ENCODE results near the gene CACNA2D3.
"Not testable (repeated sequence)": the region's sequence is repeated elsewhere in the genome, so short reads cannot be mapped to it uniquely, and the experiment has no call there.

CACNA2D3 gene

DNA sequence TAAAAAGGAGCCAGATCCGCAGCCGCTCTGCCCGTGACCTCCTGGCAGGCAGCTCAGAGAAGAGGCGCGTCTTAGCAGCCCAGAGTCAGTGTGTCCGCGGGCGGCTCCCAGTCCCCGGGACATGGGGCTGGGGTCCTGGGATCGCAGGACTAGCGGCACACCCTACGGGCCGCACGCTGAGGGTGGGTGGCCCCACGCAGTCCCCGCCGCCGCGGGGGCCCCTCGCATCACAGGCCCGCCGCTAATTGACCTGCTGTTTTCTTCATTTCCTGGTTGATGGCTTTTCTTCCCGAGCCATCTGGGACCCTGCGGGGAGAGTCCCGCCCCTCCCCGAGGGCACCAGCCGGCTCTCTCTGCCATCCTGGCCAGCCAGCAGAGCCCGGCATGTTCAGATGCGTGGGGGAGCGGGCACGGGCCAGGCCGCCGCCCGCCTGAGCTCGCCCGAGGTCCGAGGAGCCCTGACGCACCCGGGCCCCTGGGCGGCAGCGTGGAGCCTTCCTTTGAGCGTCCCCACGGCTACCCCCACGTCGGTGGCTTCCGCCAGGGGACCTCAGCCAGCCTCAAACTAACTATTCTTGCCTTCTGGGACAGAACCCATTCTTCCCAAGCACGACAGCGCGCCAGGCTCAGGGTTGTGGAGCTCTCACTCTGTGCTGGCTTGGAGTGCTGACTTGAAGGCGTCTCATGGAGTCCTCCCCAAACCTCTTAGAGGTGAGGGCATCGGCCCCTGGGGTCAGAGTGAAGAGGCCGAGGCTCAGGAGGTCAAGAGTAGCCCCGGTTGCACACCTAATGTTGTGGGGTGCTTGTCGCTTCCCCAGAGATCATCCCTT is 34.6 kb upstream of the CACNA2D3 start:
- DNase-seq (ENCODE audit: low spot score), result no peak
- no peak for TF ChIP-seq CTCF (IDR thresholded peaks at IDR 0.05; ENCODE audit: extremely low read depth, missing control alignments)

DNA sequence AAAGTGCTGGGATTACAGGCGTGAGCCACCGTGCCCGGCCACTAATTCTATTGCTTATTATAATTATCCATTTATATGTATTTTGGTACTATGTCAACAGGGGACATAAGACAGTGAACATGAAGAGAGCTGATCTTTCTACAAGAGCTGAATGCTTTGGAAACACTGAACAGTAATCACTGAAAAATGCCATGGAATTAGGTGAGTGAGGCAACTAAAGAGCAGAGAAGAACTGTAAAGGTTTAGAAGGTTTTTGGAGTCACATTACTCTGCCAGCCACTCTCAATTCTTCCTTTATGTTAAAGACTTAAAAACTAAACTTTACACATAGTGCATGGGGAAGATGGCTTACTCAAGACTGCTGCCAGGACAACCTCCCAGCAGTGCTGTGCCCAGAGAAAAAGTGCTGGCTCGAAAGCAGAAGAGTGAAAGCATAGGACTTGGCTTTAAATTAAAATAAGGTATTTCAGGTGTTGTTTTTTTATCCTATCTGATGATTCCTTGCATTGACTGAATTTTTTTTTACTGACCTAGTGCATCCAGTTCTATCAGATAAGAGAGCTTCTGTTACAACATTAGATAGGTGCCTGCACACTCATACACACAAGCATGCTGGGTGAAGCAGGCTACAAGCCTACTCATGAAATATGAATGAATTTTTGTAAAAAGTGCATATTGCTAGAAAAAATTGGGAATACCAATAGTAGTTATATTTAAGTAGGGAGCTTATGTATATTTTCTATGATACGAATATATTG is 28.7 kb upstream of the CACNA2D3 start:
- TF ChIP-seq CTCF (IDR thresholded peaks at IDR 0.05; ENCODE audit: extremely low read depth, missing control alignments), result no peak
- DNase-seq (ENCODE audit: low spot score), result no peak

DNA sequence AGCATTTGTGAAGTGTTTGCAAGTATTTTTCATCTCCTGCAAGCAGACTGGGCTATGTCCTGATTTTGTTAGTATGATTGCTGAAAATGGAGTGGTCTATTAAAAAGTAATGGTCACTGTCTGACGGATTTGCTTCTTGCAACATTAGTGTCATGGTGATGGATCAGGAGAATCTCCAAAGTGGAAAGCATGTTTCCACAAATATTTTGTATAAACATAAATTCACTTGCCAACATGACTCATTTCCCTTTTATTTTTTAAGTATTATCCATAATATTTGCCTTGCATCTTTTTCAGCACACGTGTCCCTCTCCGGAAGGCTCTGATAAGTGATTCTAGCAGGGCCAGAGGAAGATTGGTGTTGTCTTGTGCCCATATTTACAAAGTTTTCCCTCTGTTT is 27.4 kb upstream of the CACNA2D3 start:
- no peak for TF ChIP-seq CTCF (IDR thresholded peaks at IDR 0.05; ENCODE audit: extremely low read depth, missing control alignments)
- no peak for DNase-seq (ENCODE audit: low spot score)

DNA sequence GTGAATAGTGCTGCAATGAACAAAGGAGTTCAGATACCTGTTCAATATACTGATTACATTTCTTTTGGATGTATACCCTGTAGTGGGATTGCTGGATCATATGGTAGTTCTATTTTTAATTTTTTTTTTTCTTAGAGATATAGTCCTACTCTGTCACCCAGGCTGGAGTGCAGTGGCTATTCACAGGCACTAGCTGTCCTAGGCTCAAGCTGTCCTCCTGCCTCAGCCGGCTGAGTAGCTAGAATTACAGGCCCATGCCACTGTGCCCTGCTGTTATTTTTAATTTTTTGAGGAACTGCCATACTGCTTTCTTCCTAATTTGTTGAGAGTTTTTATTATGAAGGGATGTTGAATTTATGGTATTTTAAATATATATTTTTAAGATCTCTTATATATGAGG is 23.0 kb upstream of the CACNA2D3 start:
- no peak for DNase-seq (ENCODE audit: low spot score)
- TF ChIP-seq CTCF (IDR thresholded peaks at IDR 0.05; ENCODE audit: extremely low read depth, missing control alignments), result no peak

GRCh38 chr3:54104084-54104483 is 18.3 kb upstream of the CACNA2D3 start:
- TF ChIP-seq CTCF (IDR thresholded peaks at IDR 0.05; ENCODE audit: extremely low read depth, missing control alignments), result no peak
- no peak for DNase-seq (ENCODE audit: low spot score)

DNA sequence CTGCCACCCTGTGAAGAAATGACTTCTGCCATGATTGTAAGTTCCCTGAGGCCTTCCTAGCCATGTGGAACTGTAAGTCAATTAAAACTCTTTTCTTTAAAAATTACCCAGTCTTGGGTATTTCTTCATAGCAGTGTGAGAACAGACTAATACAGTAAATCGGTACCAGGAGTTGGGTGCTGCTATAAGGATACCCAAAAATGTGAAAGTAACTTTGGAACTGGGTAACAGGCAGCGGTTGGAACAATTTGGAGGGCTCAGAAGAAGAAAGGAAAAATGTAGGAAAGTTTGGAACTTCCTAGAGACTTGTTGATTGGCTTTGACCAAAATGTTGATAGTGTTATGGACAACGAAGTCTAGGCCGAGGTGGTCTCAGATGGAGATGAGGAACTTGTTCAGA is 6.2 kb upstream of the CACNA2D3 start:
- DNase-seq (ENCODE audit: low spot score), result not testable (repeated sequence)

DNA sequence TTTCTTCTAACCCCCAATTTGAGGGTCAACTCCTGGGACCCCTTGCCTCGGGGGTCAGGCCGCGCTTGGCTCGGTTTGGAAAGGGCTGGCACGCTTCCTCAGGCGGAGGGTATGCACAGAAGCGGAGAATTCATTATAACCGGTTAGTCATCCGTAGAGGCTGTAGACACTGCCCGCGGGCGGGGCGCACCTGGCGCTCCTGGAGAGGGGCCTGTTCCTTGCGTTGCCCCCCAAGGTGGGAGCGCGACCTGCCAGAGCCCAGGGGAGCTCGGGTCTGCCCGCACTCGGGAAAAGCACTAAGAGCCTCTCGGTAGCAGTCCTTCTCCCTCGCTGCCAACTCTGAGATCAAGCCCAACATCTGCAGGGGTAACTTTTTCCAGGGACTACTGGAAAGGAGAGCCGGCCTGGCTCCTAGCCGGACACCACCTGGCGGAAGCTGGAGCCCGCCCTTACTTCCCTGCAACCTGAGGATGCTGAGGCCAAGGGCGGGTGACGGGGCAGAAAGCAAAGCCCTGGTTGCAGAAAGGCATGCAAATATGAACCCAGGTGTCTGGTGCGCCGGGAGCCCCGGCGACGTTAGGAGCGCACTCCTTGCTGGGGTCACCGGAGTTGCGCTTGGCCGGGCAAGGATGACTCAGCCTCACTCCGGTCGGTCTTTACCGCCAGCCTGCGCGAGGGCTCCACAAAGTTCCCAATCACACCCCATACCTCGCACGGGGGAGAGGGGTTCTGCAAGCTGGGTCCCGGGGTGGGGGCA is 1.5 kb upstream of the CACNA2D3 start:
- TF ChIP-seq CTCF (IDR thresholded peaks at IDR 0.05; ENCODE audit: extremely low read depth, missing control alignments), result no peak
- DNase-seq (ENCODE audit: low spot score), result peak; percentile 58
